ENCODE measurements around the gene UBE3C.

Gene UBE3C

GRCh38 chr7:157278167-157278790 is 139.6 kb downstream of the UBE3C start:
- H3K4me1 ChIP-seq (ENCODE audit: insufficient read depth, low read length, severe bottlenecking), result peaks cover 18% of the 10 kb centered on the region

GRCh38 chr7:157278791-157279724 is 140.3 kb downstream of the UBE3C start:
- Histone ChIP-seq H3K9me3 (ENCODE audit: low read length) (0 out of 2 replicates have a peak, but pooled peaks cover 3% of the 10 kb centered on the region), H3K4me1 (ENCODE audit: insufficient read depth, low read length, severe bottlenecking) (peaks cover 16% of the 10 kb centered on the region), H3K9me2 (ENCODE audit: low read depth, low read length) (no peaks in the 10 kb centered on the region), H3K4me3 (ENCODE audit: low read depth, low read length, poor library complexity, severe bottlenecking) (peak overlapping the region; percentile 7), H2AFZ (ENCODE audit: low read length) (no peak overlapping the region), H3K4me2 (ENCODE audit: low read length) (peak overlapping the region; percentile 43), H3K9ac (ENCODE audit: low read length) (no peak overlapping the region), H3K27ac (ENCODE audit: low read depth, low read length, poor library complexity, severe bottlenecking) (no peak overlapping the region), H3K27me3 (ENCODE audit: insufficient read depth, low read length) (peaks cover 8% of the 10 kb centered on the region; the same call in 1 of the 2 replicates), H4K20me1 (ENCODE audit: insufficient read depth, low read length) (no peaks in the 10 kb centered on the region), H3F3A (ENCODE audit: insufficient read depth, low read length) (no peaks in the 10 kb centered on the region), H3K79me2 (ENCODE audit: insufficient read depth, low read length) (no peaks in the 10 kb centered on the region), H3K36me3 (ENCODE audit: insufficient read depth, low read length) (no peaks in the 10 kb centered on the region; the same call in 1 of the 2 replicates)
- no peak for TF ChIP-seq CTCF (IDR thresholded peaks at IDR 0.05; ENCODE audit: low read length)
- no peak for TF ChIP-seq EZH2 (IDR thresholded peaks at IDR 0.05; ENCODE audit: borderline replicate concordance, low read length)

More at GRCh38 chr7:157278167-157278790, 139.6 kb downstream of the UBE3C start:
- H4K20me1 ChIP-seq (ENCODE audit: insufficient read depth, low read length), result no peaks in the 10 kb centered on the region
- no peaks in the 10 kb centered on the region for H3K36me3 ChIP-seq (ENCODE audit: insufficient read depth, low read length)
- no peak for TF ChIP-seq EZH2 (IDR thresholded peaks at IDR 0.05; ENCODE audit: borderline replicate concordance, low read length)
- TF ChIP-seq CTCF (IDR thresholded peaks at IDR 0.05; ENCODE audit: low read length), result no peak
- H3K27me3 ChIP-seq (ENCODE audit: insufficient read depth, low read length), result peaks cover 4% of the 10 kb centered on the region; the same call in 1 of the 2 replicates
- H3K79me2 ChIP-seq (ENCODE audit: insufficient read depth, low read length), result no peaks in the 10 kb centered on the region
- no peaks in the 10 kb centered on the region for H3K9me2 ChIP-seq (ENCODE audit: low read depth, low read length)
- no peak overlapping the region for H2AFZ ChIP-seq (ENCODE audit: low read length)
- H3K27ac ChIP-seq (ENCODE audit: low read depth, low read length, poor library complexity, severe bottlenecking), result no peak overlapping the region
- no peaks in the 10 kb centered on the region for H3K9me3 ChIP-seq (ENCODE audit: low read length)
- H3F3A ChIP-seq (ENCODE audit: insufficient read depth, low read length), result no peaks in the 10 kb centered on the region
- no peak overlapping the region for H3K4me3 ChIP-seq (ENCODE audit: low read depth, low read length, poor library complexity, severe bottlenecking)
- no peak overlapping the region for H3K9ac ChIP-seq (ENCODE audit: low read length)
- H3K4me2 ChIP-seq (ENCODE audit: low read length), result no peak overlapping the region

- Histone ChIP-seq H3K4me3 (ENCODE audit: low read depth, low read length, poor library complexity, severe bottlenecking) (no peak overlapping the region), H3K27me3 (ENCODE audit: insufficient read depth, low read length) (peaks cover 15% of the 10 kb centered on the region; the same call in 1 of the 2 replicates), H3K9me3 (ENCODE audit: low read length) (peaks cover 10% of the 10 kb centered on the region; the same call in 1 of the 2 replicates), H3K27ac (ENCODE audit: low read depth, low read length, poor library complexity, severe bottlenecking) (no peak overlapping the region), H2AFZ (ENCODE audit: low read length) (no peak overlapping the region), H3K79me2 (ENCODE audit: insufficient read depth, low read length) (no peaks in the 10 kb centered on the region), H3K9me2 (ENCODE audit: low read depth, low read length) (no peaks in the 10 kb centered on the region), H3K4me2 (ENCODE audit: low read length) (no peak overlapping the region), H3K4me1 (ENCODE audit: insufficient read depth, low read length, severe bottlenecking) (peaks cover 16% of the 10 kb centered on the region), H4K20me1 (ENCODE audit: insufficient read depth, low read length) (no peaks in the 10 kb centered on the region), H3K36me3 (ENCODE audit: insufficient read depth, low read length) (no peaks in the 10 kb centered on the region; the same call in 1 of the 2 replicates), H3F3A (ENCODE audit: insufficient read depth, low read length) (no peaks in the 10 kb centered on the region), H3K9ac (ENCODE audit: low read length) (no peak overlapping the region)
- TF ChIP-seq EZH2 (IDR thresholded peaks at IDR 0.05; ENCODE audit: borderline replicate concordance, low read length) (no peak), CTCF (IDR thresholded peaks at IDR 0.05; ENCODE audit: low read length) (no peak)
Measured at GRCh38 chr7:157279741-157280215, 141.1 kb downstream of the UBE3C start.

All from OCI-LY1 (cell line).